Measurements from ENCODE around the gene NUDT3. TPM values are rescaled to one million over a fixed set of nuclear protein-coding genes. Genes with fewer than 3 reads are reported as not detected.

The NUDT3 gene
- total and polyA plus RNA-seq, 9 of the 15 experiments (the other 6 are each of a cell fraction or from before 2014, with no cell fraction given), result 5.4 to 81.2 (median 56.4) TPM

DNA sequence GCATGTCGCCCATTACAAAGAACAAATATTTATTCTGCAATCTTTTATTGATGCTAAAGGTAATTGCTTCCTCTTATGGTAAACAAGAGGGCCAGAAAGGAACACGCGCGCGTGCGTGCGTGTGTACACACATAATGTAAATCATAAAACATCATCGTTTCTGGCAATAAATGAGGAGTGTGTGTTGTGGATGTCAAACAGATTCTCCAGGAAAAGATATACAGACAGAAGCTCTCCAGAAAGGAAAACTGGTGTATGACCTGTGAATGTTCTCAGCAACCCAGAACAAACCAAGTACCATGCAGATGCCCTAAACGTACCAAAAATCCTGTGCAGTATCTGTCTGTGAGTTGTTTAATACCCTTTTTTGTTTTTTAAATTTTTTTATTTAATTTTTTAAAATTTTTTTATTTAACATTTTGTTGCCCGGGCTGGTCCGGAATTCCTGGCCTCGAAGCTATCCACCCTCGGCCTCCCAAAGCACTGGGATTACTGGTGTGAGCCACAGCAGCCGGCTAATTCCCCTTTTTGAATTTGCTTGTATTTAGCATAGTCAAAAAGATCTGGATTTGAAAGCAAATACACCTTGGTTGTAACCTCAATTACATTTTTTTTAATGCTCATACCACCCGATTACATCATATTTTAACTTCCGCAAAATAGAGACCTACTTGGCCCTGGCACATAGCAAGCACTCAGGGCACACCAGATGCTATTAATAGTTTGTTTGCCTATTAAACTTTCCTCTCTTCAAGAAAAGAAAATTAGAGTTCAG is 909 bp upstream of the NUDT3 start:
- H2AFZ ChIP-seq (ENCODE audit: low read depth, low read length), result peak overlapping the region; percentile 98
- intact Hi-C loops (cut with micrococcal nuclease), result loop anchor here (2.0 to 10.0 kb wide), 2 partner anchors 119 to 145 kb away; partner anchors contain the start of gene SMIM29
- H3K4me2 ChIP-seq (ENCODE audit: insufficient read depth, low read length), result peak overlapping the region; percentile 91
- peaks cover 4% of the 10 kb centered on the region; the same call in 1 of the 3 replicates for H3K36me3 ChIP-seq (ENCODE audit: control insufficient read depth, insufficient read depth, low read length)
- 73% methylated on average over 16 of the region's 16 CpGs for WGBS (ENCODE audit: insufficient coverage, low coverage, missing lambda C conversion rate)
- peak overlapping the region; percentile 63 to 96; a peak in 3 of 4 replicates for H3K9ac ChIP-seq (ENCODE audit: insufficient read depth in 1 of 2, low read depth in 2 of 2, low read length in 2 of 2)
- ChIA-PET POLR2A (interaction anchor here (3.2 kb wide), 1 partner anchor 21 kb away, joined by 15 read pairs; no protein-coding TSS in a partner anchor), CTCF (ENCODE audit: low intra/inter-chr PET ratio) (interaction anchor here (1.3 to 3.1 kb wide), 2 partner anchors 144 to 197 kb away, joined by 6 to 15 read pairs; partner anchors contain the start of gene SMIM29)
- peak overlapping the region; percentile 91 for H3K4me3 ChIP-seq
- no TSS peak for BruUV-seq (replicated peaks)
- ATAC-seq (no peak), DNase-seq (ENCODE audit: extremely low read depth in 1 of 4, low spot score in 3 of 4) (no peak), FAIRE-seq (no peak)
- H3K27ac ChIP-seq (ENCODE audit: extremely low read depth, low read depth, low read length), result peak overlapping the region; percentile 65
- H3K9me3 ChIP-seq (replicated peaks; ENCODE audit: control insufficient read depth, insufficient read depth, low read depth, low read length), result no peaks in the 10 kb centered on the region; the same call in 1 of the 2 replicates
- in situ Hi-C loops (cut with MboI), result no loop called here
- no peaks in the 10 kb centered on the region for H3K27me3 ChIP-seq (ENCODE audit: control insufficient read depth in 2 of 2, insufficient read depth in 2 of 2, low read length in 2 of 2)
- no peaks in the 10 kb centered on the region for H4K20me1 ChIP-seq (replicated peaks; ENCODE audit: control insufficient read depth, insufficient read depth, low read length)
- H3K4me1 ChIP-seq (replicated peaks in 1 of 2; ENCODE audit: control insufficient read depth in 2 of 2, insufficient read depth in 2 of 2, low read length in 2 of 2), result peaks cover 12 to 19% of the 10 kb centered on the region in 2 experiments; a peak in 4 of 5 replicates
- H3K9me1 ChIP-seq (ENCODE audit: control insufficient read depth, insufficient read depth, low read length), result no peaks in the 10 kb centered on the region
- H3K79me2 ChIP-seq (ENCODE audit: control insufficient read depth, insufficient read depth, low read length), result peaks cover 47% of the 10 kb centered on the region
- peak; percentile 28; the same call in 1 of the 2 replicates for TF ChIP-seq GTF2E2 (tag; IDR thresholded peaks at IDR 0.05)
- TF ChIP-seq MGA (IDR thresholded peaks at IDR 0.05), result 0 out of 2 replicates have a peak, but pooled peaks have one; percentile 23
- TF ChIP-seq, protein P1, sequence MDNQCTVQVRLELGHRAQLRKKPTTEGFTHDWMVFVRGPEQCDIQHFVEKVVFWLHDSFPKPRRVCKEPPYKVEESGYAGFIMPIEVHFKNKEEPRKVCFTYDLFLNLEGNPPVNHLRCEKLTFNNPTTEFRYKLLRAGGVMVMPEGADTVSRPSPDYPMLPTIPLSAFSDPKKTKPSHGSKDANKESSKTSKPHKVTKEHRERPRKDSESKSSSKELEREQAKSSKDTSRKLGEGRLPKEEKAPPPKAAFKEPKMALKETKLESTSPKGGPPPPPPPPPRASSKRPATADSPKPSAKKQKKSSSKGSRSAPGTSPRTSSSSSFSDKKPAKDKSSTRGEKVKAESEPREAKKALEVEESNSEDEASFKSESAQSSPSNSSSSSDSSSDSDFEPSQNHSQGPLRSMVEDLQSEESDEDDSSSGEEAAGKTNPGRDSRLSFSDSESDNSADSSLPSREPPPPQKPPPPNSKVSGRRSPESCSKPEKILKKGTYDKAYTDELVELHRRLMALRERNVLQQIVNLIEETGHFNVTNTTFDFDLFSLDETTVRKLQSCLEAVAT (IDR thresholded peaks at IDR 0.05), result 0 out of 4 replicates have a peak, but pooled peaks of 1 of the 2 experiments have one; percentile 7
